PFSK-1 (cell line): ENCODE results near the gene BEND6.

Source experiments
- FOXP2 ChIP-seq: optimal IDR thresholded peaks from 2 replicates; pipeline ENCODE3; 2011; ENCODE audit warnings: borderline replicate concordance, control low read depth, inconsistent platforms; ENCODE audit not compliant: insufficient read depth; ENCODE audit errors: extremely low read length, extremely low read depth
- POLR2AphosphoS5 ChIP-seq: IDR thresholded peaks from 2 replicates; pipeline ENCODE4 v1.6.1; 2012; ENCODE audit warnings: low read depth, mild to moderate bottlenecking, control low read depth, low read length, moderate library complexity
- SIN3A ChIP-seq: IDR thresholded peaks from 2 replicates; pipeline ENCODE4 v1.6.1; 2012; ENCODE audit warnings: mild to moderate bottlenecking, low read length, moderate library complexity, borderline replicate concordance; ENCODE audit not compliant: insufficient read depth
- TAF1 ChIP-seq: IDR thresholded peaks from 2 replicates; pipeline ENCODE4 v1.6.1; 2012; ENCODE audit warnings: low read length, control low read depth, borderline replicate concordance; ENCODE audit not compliant: insufficient read depth
- TF ChIP-seq, protein P1 (sequence below), 2 experiments: IDR thresholded peaks; 2 replicates each; pipeline versions ENCODE4 v1.6.1 to v1.8.0; 2011 to 2012; ENCODE audit warnings: low read depth in 2 of 2, low read length in 2 of 2, control low read depth in 1 of 2, inconsistent platforms in 1 of 2, mild to moderate bottlenecking in 1 of 2, moderate library complexity in 1 of 2; ENCODE audit not compliant: insufficient read depth in 1 of 2

DNA sequence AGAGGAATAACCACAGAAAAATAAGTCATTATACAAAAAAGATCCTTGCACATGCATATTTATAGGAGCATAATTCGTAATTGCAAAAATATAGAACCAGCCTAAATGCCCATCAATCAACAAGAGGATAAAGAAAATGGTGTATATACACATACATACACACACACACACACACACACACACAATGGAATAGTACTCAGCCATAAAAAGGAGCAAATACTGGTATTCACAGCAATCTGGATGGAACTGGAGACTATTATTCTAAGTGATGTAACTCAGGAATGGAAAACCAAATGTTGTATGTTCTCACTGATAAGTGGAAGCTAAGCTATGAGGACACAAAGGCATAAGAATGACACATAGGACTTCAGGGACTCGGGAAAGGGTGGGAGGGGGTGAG lies 89.7 kb downstream of the BEND6 start:
- TF ChIP-seq, protein P1, sequence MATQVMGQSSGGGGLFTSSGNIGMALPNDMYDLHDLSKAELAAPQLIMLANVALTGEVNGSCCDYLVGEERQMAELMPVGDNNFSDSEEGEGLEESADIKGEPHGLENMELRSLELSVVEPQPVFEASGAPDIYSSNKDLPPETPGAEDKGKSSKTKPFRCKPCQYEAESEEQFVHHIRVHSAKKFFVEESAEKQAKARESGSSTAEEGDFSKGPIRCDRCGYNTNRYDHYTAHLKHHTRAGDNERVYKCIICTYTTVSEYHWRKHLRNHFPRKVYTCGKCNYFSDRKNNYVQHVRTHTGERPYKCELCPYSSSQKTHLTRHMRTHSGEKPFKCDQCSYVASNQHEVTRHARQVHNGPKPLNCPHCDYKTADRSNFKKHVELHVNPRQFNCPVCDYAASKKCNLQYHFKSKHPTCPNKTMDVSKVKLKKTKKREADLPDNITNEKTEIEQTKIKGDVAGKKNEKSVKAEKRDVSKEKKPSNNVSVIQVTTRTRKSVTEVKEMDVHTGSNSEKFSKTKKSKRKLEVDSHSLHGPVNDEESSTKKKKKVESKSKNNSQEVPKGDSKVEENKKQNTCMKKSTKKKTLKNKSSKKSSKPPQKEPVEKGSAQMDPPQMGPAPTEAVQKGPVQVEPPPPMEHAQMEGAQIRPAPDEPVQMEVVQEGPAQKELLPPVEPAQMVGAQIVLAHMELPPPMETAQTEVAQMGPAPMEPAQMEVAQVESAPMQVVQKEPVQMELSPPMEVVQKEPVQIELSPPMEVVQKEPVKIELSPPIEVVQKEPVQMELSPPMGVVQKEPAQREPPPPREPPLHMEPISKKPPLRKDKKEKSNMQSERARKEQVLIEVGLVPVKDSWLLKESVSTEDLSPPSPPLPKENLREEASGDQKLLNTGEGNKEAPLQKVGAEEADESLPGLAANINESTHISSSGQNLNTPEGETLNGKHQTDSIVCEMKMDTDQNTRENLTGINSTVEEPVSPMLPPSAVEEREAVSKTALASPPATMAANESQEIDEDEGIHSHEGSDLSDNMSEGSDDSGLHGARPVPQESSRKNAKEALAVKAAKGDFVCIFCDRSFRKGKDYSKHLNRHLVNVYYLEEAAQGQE (IDR thresholded peaks at IDR 0.05; ENCODE audit: insufficient read depth in 1 of 2, low read depth in 2 of 2, low read length in 2 of 2), result no peak
- TF ChIP-seq POLR2AphosphoS5 (no peak), TAF1 (no peak), SIN3A (no peak), FOXP2 (no peak)
